GM19395 (cell line): ENCODE data around the gene ERV3-1.
"Not testable (repeated sequence)": the region's sequence is repeated elsewhere in the genome, so short reads cannot be mapped to it uniquely, and the experiment has no call there.

Source experiments
- ATAC-seq: cut with Tn5 transposase; IDR thresholded peaks from one replicate; pipeline ENCODE4 v1.9.1; 2021; ENCODE audit warnings: mild to moderate bottlenecking, moderate library complexity; ENCODE audit not compliant: unreplicated experiment

Gene ERV3-1

GRCh38 chr7:64944667-64945502, 61.6 kb downstream of the ERV3-1 start:
- ATAC-seq: not testable (repeated sequence)
